ENCODE measurements around the gene MAT1A. TPM values are rescaled to one million over a fixed set of nuclear protein-coding genes. Genes with fewer than 3 reads are reported as not detected.

Gene MAT1A
- polyA plus RNA-seq, 3 donors, result not detected

DNA sequence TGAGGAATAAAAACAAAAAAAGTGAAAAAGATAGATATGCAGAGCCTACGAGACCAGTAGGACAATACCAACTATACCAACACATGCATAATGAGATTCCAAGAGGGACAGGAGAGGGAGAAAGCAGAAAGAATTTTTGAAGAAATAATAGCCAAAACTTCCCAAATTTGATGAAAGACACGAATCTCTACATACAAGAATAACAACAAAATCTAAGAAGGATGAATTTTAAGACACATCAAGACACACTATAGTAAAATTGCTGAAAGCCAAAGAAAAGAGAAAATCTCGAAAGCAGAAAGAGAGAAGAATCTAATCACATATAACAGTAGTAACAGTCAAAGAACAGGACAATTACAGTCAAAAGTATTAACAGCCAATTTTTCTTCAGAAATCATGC is 7.5 kb upstream of the MAT1A start:
- Mint-ChIP-seq H3K4me3 (no peak overlapping the region), H3K9me3 (peaks cover 0 to 24% (median 18%) of the 10 kb centered on the region in 7 donors), H3K4me1 (no peaks in the 10 kb centered on the region), H3K36me3 (no peaks in the 10 kb centered on the region), H3K27me3 (ENCODE audit: low read depth in 3 of 3) (peaks cover 3 to 5% (median 4%) of the 10 kb centered on the region in 3 donors), H3K27ac (no peak overlapping the region)
- WGBS (ENCODE audit: insufficient coverage), result no CpG with 5 or more reads among the region's 3 CpGs
- TF ChIP-seq, protein P1, sequence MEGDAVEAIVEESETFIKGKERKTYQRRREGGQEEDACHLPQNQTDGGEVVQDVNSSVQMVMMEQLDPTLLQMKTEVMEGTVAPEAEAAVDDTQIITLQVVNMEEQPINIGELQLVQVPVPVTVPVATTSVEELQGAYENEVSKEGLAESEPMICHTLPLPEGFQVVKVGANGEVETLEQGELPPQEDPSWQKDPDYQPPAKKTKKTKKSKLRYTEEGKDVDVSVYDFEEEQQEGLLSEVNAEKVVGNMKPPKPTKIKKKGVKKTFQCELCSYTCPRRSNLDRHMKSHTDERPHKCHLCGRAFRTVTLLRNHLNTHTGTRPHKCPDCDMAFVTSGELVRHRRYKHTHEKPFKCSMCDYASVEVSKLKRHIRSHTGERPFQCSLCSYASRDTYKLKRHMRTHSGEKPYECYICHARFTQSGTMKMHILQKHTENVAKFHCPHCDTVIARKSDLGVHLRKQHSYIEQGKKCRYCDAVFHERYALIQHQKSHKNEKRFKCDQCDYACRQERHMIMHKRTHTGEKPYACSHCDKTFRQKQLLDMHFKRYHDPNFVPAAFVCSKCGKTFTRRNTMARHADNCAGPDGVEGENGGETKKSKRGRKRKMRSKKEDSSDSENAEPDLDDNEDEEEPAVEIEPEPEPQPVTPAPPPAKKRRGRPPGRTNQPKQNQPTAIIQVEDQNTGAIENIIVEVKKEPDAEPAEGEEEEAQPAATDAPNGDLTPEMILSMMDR (IDR thresholded peaks at IDR 0.05), result no peak
- no peak overlapping the region for H3K27ac ChIP-seq (ENCODE audit: low read depth in 1 of 2, low read length in 2 of 2)
- H3K9ac ChIP-seq (ENCODE audit: insufficient read depth, low read length, poor library complexity, severe bottlenecking), result no peak overlapping the region
- H3K4me3 ChIP-seq (replicated peaks in 1 of 3; ENCODE audit: low read depth in 2 of 3, low read length in 3 of 3), result no peak overlapping the region
- no peak overlapping the region for H3K4me2 ChIP-seq (replicated peaks; ENCODE audit: extremely low read depth, low read length, poor library complexity, severe bottlenecking)
- no peaks in the 10 kb centered on the region for H3K36me3 ChIP-seq (replicated peaks in 1 of 2; ENCODE audit: control insufficient read depth in 1 of 2, insufficient read depth in 2 of 2, low read length in 2 of 2)
- H4K20me1 ChIP-seq (ENCODE audit: insufficient read depth, low read length), result no peaks in the 10 kb centered on the region
- intact Hi-C loops (cut with micrococcal nuclease), result no loop called here
- H3K9me3 ChIP-seq (replicated peaks in 1 of 2; ENCODE audit: control insufficient read depth in 1 of 2, insufficient read depth in 1 of 2, low read length in 2 of 2), result peaks cover 7 to 11% of the 10 kb centered on the region in 2 donors
- DNase-seq, result no peak
- no peaks in the 10 kb centered on the region for H3K4me1 ChIP-seq (ENCODE audit: control insufficient read depth in 1 of 2, insufficient read depth in 2 of 2, low read length in 2 of 2)
- no peaks in the 10 kb centered on the region for H3K79me2 ChIP-seq (ENCODE audit: insufficient read depth, low read length)
- no peaks in the 10 kb centered on the region for H3K27me3 ChIP-seq (ENCODE audit: control insufficient read depth in 2 of 2, insufficient read depth in 2 of 2, low read length in 2 of 2)
- no peak overlapping the region for H2AFZ ChIP-seq (ENCODE audit: insufficient read depth, low read depth, low read length, poor library complexity, severe bottlenecking)

DNA sequence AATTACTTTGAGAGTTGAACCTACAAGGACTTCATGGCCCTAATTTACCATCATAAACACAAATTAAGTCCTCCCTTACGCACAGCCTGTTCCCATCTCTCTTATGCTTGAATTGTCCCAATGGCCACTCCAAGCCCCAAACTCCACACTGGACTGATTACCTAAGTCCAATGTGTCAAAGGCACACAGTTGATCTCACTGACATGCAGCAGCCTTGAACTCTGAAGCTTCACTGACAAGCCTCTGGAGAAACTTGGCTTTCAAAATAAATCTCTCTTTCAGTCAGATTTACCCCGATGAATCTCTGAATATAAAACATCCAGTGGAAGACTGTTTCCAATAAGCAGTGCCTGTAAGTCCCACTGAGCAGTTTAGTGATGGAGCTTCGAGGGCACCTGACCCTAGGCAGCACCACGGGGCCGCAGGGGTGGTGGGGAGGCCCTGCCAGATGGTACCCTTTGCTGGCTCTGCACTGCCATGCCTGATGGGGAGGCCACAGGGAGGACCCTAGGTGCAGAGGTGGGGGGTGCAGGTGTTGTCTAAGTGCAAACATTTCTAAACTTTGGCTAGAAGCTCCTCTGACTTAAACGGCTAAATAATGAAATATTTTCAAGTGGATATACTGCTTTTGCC is 3.3 kb upstream of the MAT1A start:
- intact Hi-C loops (cut with micrococcal nuclease), result no loop called here
- H3K4me1 Mint-ChIP-seq, result peaks cover 6% of the 10 kb centered on the region
- H3K4me1 ChIP-seq (ENCODE audit: control insufficient read depth in 1 of 2, insufficient read depth in 2 of 2, low read length in 2 of 2), result no peaks in the 10 kb centered on the region
- H3K27me3 ChIP-seq (ENCODE audit: control insufficient read depth in 2 of 2, insufficient read depth in 2 of 2, low read length in 2 of 2), result peaks cover 0 to 2% of the 10 kb centered on the region in 2 donors
- no peak overlapping the region for H2AFZ ChIP-seq (ENCODE audit: insufficient read depth, low read depth, low read length, poor library complexity, severe bottlenecking)
- no peak overlapping the region for H3K4me2 ChIP-seq (replicated peaks; ENCODE audit: extremely low read depth, low read length, poor library complexity, severe bottlenecking)
- no peaks in the 10 kb centered on the region for H3K79me2 ChIP-seq (ENCODE audit: insufficient read depth, low read length)
- DNase-seq, result no peak
- no peak overlapping the region for H3K4me3 ChIP-seq (replicated peaks in 1 of 3; ENCODE audit: low read depth in 2 of 3, low read length in 3 of 3)
- peaks cover 3 to 4% of the 10 kb centered on the region in 2 donors for H3K9me3 ChIP-seq (replicated peaks in 1 of 2; ENCODE audit: control insufficient read depth in 1 of 2, insufficient read depth in 1 of 2, low read length in 2 of 2)
- H3K9me3 Mint-ChIP-seq, result peaks cover 0 to 15% (median 9%) of the 10 kb centered on the region in 7 donors
- H3K9ac ChIP-seq (ENCODE audit: insufficient read depth, low read length, poor library complexity, severe bottlenecking), result no peak overlapping the region
- no peaks in the 10 kb centered on the region for H4K20me1 ChIP-seq (ENCODE audit: insufficient read depth, low read length)
- 96% methylated on average over 5 of the region's 6 CpGs for WGBS (ENCODE audit: insufficient coverage)
- no peaks in the 10 kb centered on the region for H3K36me3 Mint-ChIP-seq
- H3K4me3 Mint-ChIP-seq, result no peak overlapping the region
- TF ChIP-seq, protein P1 (IDR thresholded peaks at IDR 0.05), result no peak
- H3K27ac ChIP-seq (ENCODE audit: low read depth in 1 of 2, low read length in 2 of 2), result no peak overlapping the region
- no peaks in the 10 kb centered on the region for H3K36me3 ChIP-seq (replicated peaks in 1 of 2; ENCODE audit: control insufficient read depth in 1 of 2, insufficient read depth in 2 of 2, low read length in 2 of 2)
- H3K27me3 Mint-ChIP-seq (ENCODE audit: low read depth in 3 of 3), result peaks cover 3 to 5% (median 4%) of the 10 kb centered on the region in 3 donors
- no peak overlapping the region for H3K27ac Mint-ChIP-seq

Measured in CD14-positive monocyte (primary cell).